A673 (cell line): ENCODE measurements around the gene CYP1A2.

Experiments
- EZH2 ChIP-seq: fragments of 200-600 bp; sonication (generic); IDR thresholded peaks from 2 replicates; pipeline ENCODE4 v1.6.1; 2017; ENCODE audit warnings: borderline replicate concordance, low read depth, mild to moderate bottlenecking, mixed read lengths, antibody characterized with exemption, low read length; ENCODE audit not compliant: poor library complexity, severe bottlenecking
- TF ChIP-seq, protein P1 (sequence below): fragments of 300-800, 200-600 bp; sonication (generic); conservative IDR thresholded peaks from 2 replicates; pipeline ENCODE4 v1.5.1; 2017; ENCODE audit warnings: low read depth, mild to moderate bottlenecking, antibody characterized with exemption, low read length, moderate library complexity, mixed read lengths

- TF ChIP-seq, protein P1, sequence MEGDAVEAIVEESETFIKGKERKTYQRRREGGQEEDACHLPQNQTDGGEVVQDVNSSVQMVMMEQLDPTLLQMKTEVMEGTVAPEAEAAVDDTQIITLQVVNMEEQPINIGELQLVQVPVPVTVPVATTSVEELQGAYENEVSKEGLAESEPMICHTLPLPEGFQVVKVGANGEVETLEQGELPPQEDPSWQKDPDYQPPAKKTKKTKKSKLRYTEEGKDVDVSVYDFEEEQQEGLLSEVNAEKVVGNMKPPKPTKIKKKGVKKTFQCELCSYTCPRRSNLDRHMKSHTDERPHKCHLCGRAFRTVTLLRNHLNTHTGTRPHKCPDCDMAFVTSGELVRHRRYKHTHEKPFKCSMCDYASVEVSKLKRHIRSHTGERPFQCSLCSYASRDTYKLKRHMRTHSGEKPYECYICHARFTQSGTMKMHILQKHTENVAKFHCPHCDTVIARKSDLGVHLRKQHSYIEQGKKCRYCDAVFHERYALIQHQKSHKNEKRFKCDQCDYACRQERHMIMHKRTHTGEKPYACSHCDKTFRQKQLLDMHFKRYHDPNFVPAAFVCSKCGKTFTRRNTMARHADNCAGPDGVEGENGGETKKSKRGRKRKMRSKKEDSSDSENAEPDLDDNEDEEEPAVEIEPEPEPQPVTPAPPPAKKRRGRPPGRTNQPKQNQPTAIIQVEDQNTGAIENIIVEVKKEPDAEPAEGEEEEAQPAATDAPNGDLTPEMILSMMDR, result no peak
- TF ChIP-seq EZH2, result no peak
Observed at GRCh38 chr15:74775894-74776293, 27.2 kb downstream of the CYP1A2 start.
